GM12891 (cell line): Measurements from ENCODE around the gene MGAT5.

Experiments
- PAX5 ChIP-seq: IDR thresholded peaks from 2 replicates; pipeline ENCODE4 v1.6.1; 2011; ENCODE audit warnings: low read length, moderate library complexity, mild to moderate bottlenecking; ENCODE audit not compliant: insufficient read depth, severe bottlenecking
- POLR2A ChIP-seq: IDR thresholded peaks from 2 replicates; pipeline ENCODE4 v1.6.1; 2011; ENCODE audit warnings: low read depth, low read length, control low read depth
- POLR2AphosphoS5 ChIP-seq: IDR thresholded peaks from 2 replicates; pipeline ENCODE4 v1.6.1; 2011; ENCODE audit warnings: low read depth, low read length, control low read depth
- POU2F2 ChIP-seq: IDR thresholded peaks from 2 replicates; pipeline ENCODE4 v1.6.1; 2011; ENCODE audit warnings: low read depth, mild to moderate bottlenecking, control low read depth, low read length, moderate library complexity
- SPI1 ChIP-seq: IDR thresholded peaks from 2 replicates; pipeline ENCODE4 v1.6.1; 2011; ENCODE audit warnings: low read depth, low read length, control low read depth
- TAF1 ChIP-seq: IDR thresholded peaks from 2 replicates; pipeline ENCODE4 v1.6.1; 2011; ENCODE audit warnings: low read depth, low read length, control low read depth

DNA sequence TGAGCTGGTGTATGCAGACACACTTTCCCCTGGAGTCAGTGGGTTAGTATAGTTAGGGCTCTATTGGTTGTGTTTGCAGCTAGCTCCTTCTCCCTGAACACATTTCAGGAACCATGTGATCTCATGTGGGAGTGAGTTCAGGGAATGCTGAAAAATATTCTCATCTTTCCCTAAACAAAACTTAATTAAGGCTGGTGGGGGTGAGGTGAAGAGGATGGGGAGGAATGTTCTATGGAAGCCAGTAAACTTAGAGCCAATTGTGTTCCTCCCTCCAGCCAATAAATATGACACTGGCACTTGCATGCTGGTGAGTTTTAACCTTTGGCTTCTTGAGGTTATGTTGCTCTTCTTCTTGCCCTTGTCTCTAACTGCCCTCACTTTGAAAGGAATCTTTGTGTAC, 952 bp downstream of the MGAT5 start:
- TF ChIP-seq POLR2A (no peak), POLR2AphosphoS5 (no peak), TAF1 (no peak), SPI1 (no peak), PAX5 (no peak), POU2F2 (no peak)
